ENCODE measurements around the gene CDC42SE2. TPM values are rescaled to one million over a fixed set of nuclear protein-coding genes. Genes with fewer than 3 reads are reported as not detected.
A peak's percentile ranks its signal among the peaks of the same experiment; 100 is the strongest.

CDC42SE2 gene
- total and polyA plus RNA-seq, 10 donors, result 49.6 to 128 (median 102) TPM

GRCh38 chr5:131254741-131255140 lies 9.1 kb upstream of the CDC42SE2 start:
- Histone ChIP-seq H3K4me1 (peaks cover 25 to 100% (median 84%) of the 10 kb centered on the region in 6 donors), H3K4me3 (peak overlapping the region in 3 of 8 donors; percentile 38 to 72 (median 42)), H3K27me3 (replicated peaks in 1 of 7) (no peaks in the 10 kb centered on the region), H3K27ac (peak overlapping the region; percentile 32 to 100 (median 94)), H3K36me3 (peaks cover 0 to 5% (median 0%) of the 10 kb centered on the region in 6 donors), H3K9me3 (no peaks in the 10 kb centered on the region)
- no peak for DNase-seq
- intact Hi-C loops (cut with DNase I; ENCODE audit: low total_unique reads), result no loop called here
- TF ChIP-seq POLR2A (IDR thresholded peaks at IDR 0.05) (no peak), POLR2AphosphoS5 (IDR thresholded peaks at IDR 0.05) (no peak), CTCF (IDR thresholded peaks at IDR 0.05 in 8 of 11, conservative IDR thresholded peaks at IDR 0.05 in 3 of 11) (no peak)
- WGBS, 5 donors, result 73 to 86% (median 77%) methylated on average over 2 of the region's 2 CpGs

- intact Hi-C loops (cut with DNase I; ENCODE audit: low total_unique reads), result no loop called here
- 63 to 83% (median 76%) methylated on average over 2 of the region's 2 CpGs for WGBS, 5 donors
- TF ChIP-seq CTCF (IDR thresholded peaks at IDR 0.05 in 8 of 11, conservative IDR thresholded peaks at IDR 0.05 in 3 of 11), result no peak
- no peak for TF ChIP-seq POLR2A (IDR thresholded peaks at IDR 0.05)
- TF ChIP-seq POLR2AphosphoS5 (IDR thresholded peaks at IDR 0.05), result no peak
- Histone ChIP-seq H3K4me1 (peaks cover 27 to 100% (median 89%) of the 10 kb centered on the region in 6 donors), H3K36me3 (peaks cover 0 to 5% (median 0%) of the 10 kb centered on the region in 6 donors), H3K27me3 (replicated peaks in 1 of 7) (no peaks in the 10 kb centered on the region), H3K9me3 (no peaks in the 10 kb centered on the region), H3K4me3 (peak overlapping the region in 2 of 8 donors; percentile 4 to 72), H3K27ac (peak overlapping the region; percentile 60 to 100 (median 90))
- DNase-seq, result no peak
These were observed 7.4 kb upstream of the CDC42SE2 start for GRCh38 chr5:131256507-131256823.

DNA sequence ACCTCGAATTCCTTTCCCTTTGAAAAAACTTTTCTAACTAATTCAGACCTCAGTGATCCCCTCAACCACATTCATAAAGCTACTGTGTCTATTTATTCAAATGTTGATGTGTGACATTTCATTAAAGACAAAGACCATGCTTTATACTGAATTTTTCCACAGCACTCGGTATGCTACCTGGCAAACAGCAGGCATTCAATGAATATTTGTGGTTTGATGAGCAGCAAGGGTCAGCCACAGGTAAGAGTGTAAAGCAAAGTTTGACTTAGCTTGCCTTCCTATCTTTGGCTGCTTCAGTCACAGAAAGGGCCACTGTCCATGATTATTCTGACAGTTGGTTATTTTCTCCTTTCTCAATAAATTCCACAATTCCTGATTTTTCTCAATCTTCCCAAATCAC lies 5.1 kb upstream of the CDC42SE2 start:
- peak overlapping the region in 1 of 8 donors; percentile 72 for H3K4me3 ChIP-seq
- intact Hi-C loops (cut with DNase I; ENCODE audit: low total_unique reads), result no loop called here
- no peak for TF ChIP-seq CTCF (IDR thresholded peaks at IDR 0.05 in 8 of 11, conservative IDR thresholded peaks at IDR 0.05 in 3 of 11)
- no peak for TF ChIP-seq POLR2AphosphoS5 (IDR thresholded peaks at IDR 0.05)
- TF ChIP-seq POLR2A (IDR thresholded peaks at IDR 0.05), result no peak
- no peaks in the 10 kb centered on the region for H3K27me3 ChIP-seq (replicated peaks in 1 of 7)
- WGBS, 5 donors, result 55 to 85% (median 76%) methylated on average over 2 of the region's 2 CpGs
- peaks cover 0 to 5% (median 0%) of the 10 kb centered on the region in 6 donors for H3K36me3 ChIP-seq
- H3K4me1 ChIP-seq, result peaks cover 32 to 96% (median 83%) of the 10 kb centered on the region in 6 donors
- H3K9me3 ChIP-seq, result no peaks in the 10 kb centered on the region
- peak overlapping the region in 7 of 8 donors; percentile 79 to 100 (median 98) for H3K27ac ChIP-seq
- DNase-seq, result no peak

- DNase-seq, result no peak
- Histone ChIP-seq H3K4me1 (peaks cover 32 to 90% (median 77%) of the 10 kb centered on the region in 6 donors), H3K4me3 (no peak overlapping the region), H3K9me3 (no peaks in the 10 kb centered on the region), H3K27ac (peak overlapping the region in 6 of 8 donors; percentile 79 to 100 (median 98)), H3K36me3 (peaks cover 0 to 5% (median 0%) of the 10 kb centered on the region in 6 donors), H3K27me3 (replicated peaks in 1 of 7) (no peaks in the 10 kb centered on the region)
- no peak for TF ChIP-seq POLR2AphosphoS5 (IDR thresholded peaks at IDR 0.05)
- no peak for TF ChIP-seq POLR2A (IDR thresholded peaks at IDR 0.05)
- no peak for TF ChIP-seq CTCF (IDR thresholded peaks at IDR 0.05 in 8 of 11, conservative IDR thresholded peaks at IDR 0.05 in 3 of 11)
- intact Hi-C loops (cut with DNase I; ENCODE audit: low total_unique reads), result no loop called here
These were observed 4.5 kb upstream of the CDC42SE2 start for GRCh38 chr5:131259326-131259725.

Measured in spleen (tissue), 11 donors.